K562 (cell line): ENCODE measurements around the gene NISCH. TPM values are rescaled to one million over a fixed set of nuclear protein-coding genes. Genes with fewer than 3 reads are reported as not detected.

ENCODE experiments used
- CBFB ChIP-seq: sonication (generic); formaldehyde crosslinking; IDR thresholded peaks from 2 replicates; pipeline ENCODE4 v1.4.0; 2020; ENCODE audit warnings: mild to moderate bottlenecking, missing genetic modification reagents
- NUFIP1 ChIP-seq: fragments of 450-650 bp; IDR thresholded peaks from 2 replicates; pipeline ENCODE4 v1.6.1; 2018; ENCODE audit not compliant: partially characterized antibody
- RBM17 ChIP-seq: fragments of 200-400 bp; formaldehyde crosslinking; IDR thresholded peaks from 2 replicates; pipeline ENCODE4 v1.6.1; 2017; ENCODE audit warnings: low read depth, mild to moderate bottlenecking, low read length, borderline replicate concordance
- SAFB ChIP-seq: fragments of 200-400 bp; formaldehyde crosslinking; IDR thresholded peaks from 2 replicates; pipeline ENCODE4 v1.6.1; 2017; ENCODE audit warnings: low read depth, low read length, borderline replicate concordance
- TRIM24 ChIP-seq, 2 experiments: fragments of 450-650 bp; IDR thresholded peaks; 2 replicates each; pipeline ENCODE4 v1.6.1; 2016
- ZNF197 ChIP-seq: fragments of 200-800 bp; sonication (Bioruptor generic); IDR thresholded peaks from 2 replicates; pipeline ENCODE4 v1.6.1; 2016; ENCODE audit warnings: low read depth, missing genetic modification characterization, missing compliant biosample characterization
- polyA plus RNA-seq, 8 experiments: library from polyadenylated mRNA; depleted of rRNA in 4 of 8; stranded (reverse) in 5 of 8; unstranded in 3 of 8; fragments of >200 nt; fragmentation: Nextera tagmentation in 2 of 8; fragmentation: Illumina TruSeq in 1 of 8; extraction: Ambion mirVana in 2 of 8; extraction: Trizol in 1 of 8; gene quantifications; 2 replicates each; pipeline versions ENCODE4 v1.2.1 to v1.2.3, GENCODE V29; 2011 to 2014; ENCODE audit warnings: inconsistent platforms in 1 of 8, missing spikeins in 1 of 8
- total RNA-seq, 7 experiments: library from RNA; depleted of rRNA in 6 of 7; stranded (reverse); fragments of >200 nt in 6 of 7; fragmentation: Illumina TruSeq in 2 of 7; extraction: Trizol in 2 of 7; gene quantifications; 2 replicates each; pipeline versions ENCODE4 v1.2.1 to v1.2.3, GENCODE V29; 2011 to 2021; ENCODE audit warnings: low replicate concordance in 1 of 7
- TF ChIP-seq, protein P1 (sequence below): fragments of 250-450 bp; sonication (Bioruptor Pico); IDR thresholded peaks from 2 replicates; pipeline ENCODE4 v1.4.0; 2020; ENCODE audit warnings: mild to moderate bottlenecking, moderate library complexity, borderline replicate concordance
- TF ChIP-seq, protein P2 (sequence below): fragments of 200-600 bp; sonication (generic); IDR thresholded peaks from one replicate; pipeline ENCODE4 v1.6.1; 2012; ENCODE audit warnings: mild to moderate bottlenecking, low read depth, low read length, inconsistent platforms
- TF ChIP-seq, protein P3 (sequence below): fragments of 450-650 bp; IDR thresholded peaks from 2 replicates; pipeline ENCODE4 v1.7.0; 2016; ENCODE audit warnings: borderline replicate concordance

NISCH gene
- total and polyA plus RNA-seq, 9 of the 15 experiments (the other 6 are each of a cell fraction or from before 2014, with no cell fraction given) = 0.44 to 43.5 (median 23.4) TPM

DNA sequence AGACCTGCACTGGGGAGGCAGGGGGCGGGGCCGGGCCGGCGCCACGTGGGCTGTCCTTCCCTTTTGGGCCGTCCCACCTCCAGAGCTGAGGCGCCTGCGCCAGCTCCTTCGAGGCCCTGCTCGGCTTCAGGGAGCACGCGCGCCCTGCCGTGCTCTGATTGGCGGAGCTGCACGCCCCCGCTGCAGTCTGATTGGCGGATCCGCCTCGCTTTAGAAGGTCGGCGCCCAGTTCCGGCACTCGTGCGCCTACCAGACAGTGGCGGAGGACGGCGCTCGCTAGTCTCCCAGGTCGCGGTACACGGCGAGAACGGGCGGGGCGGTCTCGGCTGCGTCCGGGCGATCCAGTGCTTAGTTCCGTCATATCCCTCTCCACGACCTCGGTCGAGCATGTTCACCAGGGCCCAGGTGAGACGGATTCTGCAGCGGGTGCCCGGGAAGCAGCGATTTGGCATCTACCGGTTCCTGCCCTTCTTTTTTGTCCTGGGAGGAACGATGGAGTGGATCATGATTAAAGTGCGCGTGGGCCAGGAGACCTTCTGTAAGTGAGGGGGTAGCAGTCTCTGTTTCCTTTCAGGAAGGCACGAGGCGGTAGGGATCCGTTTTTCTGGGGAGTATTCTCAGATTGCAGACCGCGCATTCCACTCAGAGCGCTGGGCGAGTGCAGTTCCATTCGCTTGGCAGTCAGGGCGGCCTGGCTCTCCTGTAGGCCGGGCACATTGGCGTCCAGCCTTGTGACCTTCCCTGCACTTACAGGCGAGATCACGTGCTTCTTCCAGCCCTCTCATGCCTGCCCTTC is 81.2 kb downstream of the NISCH start, which contains the start of gene UQCC5 (continued):
- no peak for TF ChIP-seq CBFB
- TF ChIP-seq SAFB = no peak
- TF ChIP-seq, protein P1, sequence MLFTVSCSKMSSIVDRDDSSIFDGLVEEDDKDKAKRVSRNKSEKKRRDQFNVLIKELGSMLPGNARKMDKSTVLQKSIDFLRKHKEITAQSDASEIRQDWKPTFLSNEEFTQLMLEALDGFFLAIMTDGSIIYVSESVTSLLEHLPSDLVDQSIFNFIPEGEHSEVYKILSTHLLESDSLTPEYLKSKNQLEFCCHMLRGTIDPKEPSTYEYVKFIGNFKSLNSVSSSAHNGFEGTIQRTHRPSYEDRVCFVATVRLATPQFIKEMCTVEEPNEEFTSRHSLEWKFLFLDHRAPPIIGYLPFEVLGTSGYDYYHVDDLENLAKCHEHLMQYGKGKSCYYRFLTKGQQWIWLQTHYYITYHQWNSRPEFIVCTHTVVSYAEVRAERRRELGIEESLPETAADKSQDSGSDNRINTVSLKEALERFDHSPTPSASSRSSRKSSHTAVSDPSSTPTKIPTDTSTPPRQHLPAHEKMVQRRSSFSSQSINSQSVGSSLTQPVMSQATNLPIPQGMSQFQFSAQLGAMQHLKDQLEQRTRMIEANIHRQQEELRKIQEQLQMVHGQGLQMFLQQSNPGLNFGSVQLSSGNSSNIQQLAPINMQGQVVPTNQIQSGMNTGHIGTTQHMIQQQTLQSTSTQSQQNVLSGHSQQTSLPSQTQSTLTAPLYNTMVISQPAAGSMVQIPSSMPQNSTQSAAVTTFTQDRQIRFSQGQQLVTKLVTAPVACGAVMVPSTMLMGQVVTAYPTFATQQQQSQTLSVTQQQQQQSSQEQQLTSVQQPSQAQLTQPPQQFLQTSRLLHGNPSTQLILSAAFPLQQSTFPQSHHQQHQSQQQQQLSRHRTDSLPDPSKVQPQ = no peak
- TF ChIP-seq NUFIP1 = no peak
- TF ChIP-seq ZNF197 (CRISPR knock-in tag) = no peak
- TF ChIP-seq, protein P2, sequence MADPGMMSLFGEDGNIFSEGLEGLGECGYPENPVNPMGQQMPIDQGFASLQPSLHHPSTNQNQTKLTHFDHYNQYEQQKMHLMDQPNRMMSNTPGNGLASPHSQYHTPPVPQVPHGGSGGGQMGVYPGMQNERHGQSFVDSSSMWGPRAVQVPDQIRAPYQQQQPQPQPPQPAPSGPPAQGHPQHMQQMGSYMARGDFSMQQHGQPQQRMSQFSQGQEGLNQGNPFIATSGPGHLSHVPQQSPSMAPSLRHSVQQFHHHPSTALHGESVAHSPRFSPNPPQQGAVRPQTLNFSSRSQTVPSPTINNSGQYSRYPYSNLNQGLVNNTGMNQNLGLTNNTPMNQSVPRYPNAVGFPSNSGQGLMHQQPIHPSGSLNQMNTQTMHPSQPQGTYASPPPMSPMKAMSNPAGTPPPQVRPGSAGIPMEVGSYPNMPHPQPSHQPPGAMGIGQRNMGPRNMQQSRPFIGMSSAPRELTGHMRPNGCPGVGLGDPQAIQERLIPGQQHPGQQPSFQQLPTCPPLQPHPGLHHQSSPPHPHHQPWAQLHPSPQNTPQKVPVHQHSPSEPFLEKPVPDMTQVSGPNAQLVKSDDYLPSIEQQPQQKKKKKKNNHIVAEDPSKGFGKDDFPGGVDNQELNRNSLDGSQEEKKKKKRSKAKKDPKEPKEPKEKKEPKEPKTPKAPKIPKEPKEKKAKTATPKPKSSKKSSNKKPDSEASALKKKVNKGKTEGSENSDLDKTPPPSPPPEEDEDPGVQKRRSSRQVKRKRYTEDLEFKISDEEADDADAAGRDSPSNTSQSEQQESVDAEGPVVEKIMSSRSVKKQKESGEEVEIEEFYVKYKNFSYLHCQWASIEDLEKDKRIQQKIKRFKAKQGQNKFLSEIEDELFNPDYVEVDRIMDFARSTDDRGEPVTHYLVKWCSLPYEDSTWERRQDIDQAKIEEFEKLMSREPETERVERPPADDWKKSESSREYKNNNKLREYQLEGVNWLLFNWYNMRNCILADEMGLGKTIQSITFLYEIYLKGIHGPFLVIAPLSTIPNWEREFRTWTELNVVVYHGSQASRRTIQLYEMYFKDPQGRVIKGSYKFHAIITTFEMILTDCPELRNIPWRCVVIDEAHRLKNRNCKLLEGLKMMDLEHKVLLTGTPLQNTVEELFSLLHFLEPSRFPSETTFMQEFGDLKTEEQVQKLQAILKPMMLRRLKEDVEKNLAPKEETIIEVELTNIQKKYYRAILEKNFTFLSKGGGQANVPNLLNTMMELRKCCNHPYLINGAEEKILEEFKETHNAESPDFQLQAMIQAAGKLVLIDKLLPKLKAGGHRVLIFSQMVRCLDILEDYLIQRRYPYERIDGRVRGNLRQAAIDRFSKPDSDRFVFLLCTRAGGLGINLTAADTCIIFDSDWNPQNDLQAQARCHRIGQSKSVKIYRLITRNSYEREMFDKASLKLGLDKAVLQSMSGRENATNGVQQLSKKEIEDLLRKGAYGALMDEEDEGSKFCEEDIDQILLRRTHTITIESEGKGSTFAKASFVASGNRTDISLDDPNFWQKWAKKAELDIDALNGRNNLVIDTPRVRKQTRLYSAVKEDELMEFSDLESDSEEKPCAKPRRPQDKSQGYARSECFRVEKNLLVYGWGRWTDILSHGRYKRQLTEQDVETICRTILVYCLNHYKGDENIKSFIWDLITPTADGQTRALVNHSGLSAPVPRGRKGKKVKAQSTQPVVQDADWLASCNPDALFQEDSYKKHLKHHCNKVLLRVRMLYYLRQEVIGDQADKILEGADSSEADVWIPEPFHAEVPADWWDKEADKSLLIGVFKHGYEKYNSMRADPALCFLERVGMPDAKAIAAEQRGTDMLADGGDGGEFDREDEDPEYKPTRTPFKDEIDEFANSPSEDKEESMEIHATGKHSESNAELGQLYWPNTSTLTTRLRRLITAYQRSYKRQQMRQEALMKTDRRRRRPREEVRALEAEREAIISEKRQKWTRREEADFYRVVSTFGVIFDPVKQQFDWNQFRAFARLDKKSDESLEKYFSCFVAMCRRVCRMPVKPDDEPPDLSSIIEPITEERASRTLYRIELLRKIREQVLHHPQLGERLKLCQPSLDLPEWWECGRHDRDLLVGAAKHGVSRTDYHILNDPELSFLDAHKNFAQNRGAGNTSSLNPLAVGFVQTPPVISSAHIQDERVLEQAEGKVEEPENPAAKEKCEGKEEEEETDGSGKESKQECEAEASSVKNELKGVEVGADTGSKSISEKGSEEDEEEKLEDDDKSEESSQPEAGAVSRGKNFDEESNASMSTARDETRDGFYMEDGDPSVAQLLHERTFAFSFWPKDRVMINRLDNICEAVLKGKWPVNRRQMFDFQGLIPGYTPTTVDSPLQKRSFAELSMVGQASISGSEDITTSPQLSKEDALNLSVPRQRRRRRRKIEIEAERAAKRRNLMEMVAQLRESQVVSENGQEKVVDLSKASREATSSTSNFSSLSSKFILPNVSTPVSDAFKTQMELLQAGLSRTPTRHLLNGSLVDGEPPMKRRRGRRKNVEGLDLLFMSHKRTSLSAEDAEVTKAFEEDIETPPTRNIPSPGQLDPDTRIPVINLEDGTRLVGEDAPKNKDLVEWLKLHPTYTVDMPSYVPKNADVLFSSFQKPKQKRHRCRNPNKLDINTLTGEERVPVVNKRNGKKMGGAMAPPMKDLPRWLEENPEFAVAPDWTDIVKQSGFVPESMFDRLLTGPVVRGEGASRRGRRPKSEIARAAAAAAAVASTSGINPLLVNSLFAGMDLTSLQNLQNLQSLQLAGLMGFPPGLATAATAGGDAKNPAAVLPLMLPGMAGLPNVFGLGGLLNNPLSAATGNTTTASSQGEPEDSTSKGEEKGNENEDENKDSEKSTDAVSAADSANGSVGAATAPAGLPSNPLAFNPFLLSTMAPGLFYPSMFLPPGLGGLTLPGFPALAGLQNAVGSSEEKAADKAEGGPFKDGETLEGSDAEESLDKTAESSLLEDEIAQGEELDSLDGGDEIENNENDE = no peak
- TF ChIP-seq, protein P3, sequence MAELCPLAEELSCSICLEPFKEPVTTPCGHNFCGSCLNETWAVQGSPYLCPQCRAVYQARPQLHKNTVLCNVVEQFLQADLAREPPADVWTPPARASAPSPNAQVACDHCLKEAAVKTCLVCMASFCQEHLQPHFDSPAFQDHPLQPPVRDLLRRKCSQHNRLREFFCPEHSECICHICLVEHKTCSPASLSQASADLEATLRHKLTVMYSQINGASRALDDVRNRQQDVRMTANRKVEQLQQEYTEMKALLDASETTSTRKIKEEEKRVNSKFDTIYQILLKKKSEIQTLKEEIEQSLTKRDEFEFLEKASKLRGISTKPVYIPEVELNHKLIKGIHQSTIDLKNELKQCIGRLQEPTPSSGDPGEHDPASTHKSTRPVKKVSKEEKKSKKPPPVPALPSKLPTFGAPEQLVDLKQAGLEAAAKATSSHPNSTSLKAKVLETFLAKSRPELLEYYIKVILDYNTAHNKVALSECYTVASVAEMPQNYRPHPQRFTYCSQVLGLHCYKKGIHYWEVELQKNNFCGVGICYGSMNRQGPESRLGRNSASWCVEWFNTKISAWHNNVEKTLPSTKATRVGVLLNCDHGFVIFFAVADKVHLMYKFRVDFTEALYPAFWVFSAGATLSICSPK = no peak
- no peak for TF ChIP-seq RBM17
- TF ChIP-seq TRIM24 (IDR thresholded peaks at IDR 0.05) = no peak
